OCI-LY1 (cell line): ENCODE results near the gene ARHGEF39.

Experiments used
- H2AFZ ChIP-seq: fragments of 200-600 bp; sonication (generic), shearing (Covaris generic); 2 replicates; pipeline ENCODE4 v1.6.0; 2014; ENCODE audit warnings: antibody characterized with exemption, mild to moderate bottlenecking, low read length
- H3F3A ChIP-seq: fragments of 200-600 bp; sonication (generic), shearing (Covaris generic); 2 replicates; pipeline ENCODE4 v1.6.0; 2014; ENCODE audit warnings: mild to moderate bottlenecking, antibody characterized with exemption, low read length, moderate library complexity; ENCODE audit not compliant: insufficient read depth
- H3K27ac ChIP-seq: fragments of 200-600 bp; sonication (generic); 2 replicates; pipeline ENCODE4 v1.5.1; 2014; ENCODE audit warnings: low read length, mixed run types, mild to moderate bottlenecking, low read depth; ENCODE audit not compliant: poor library complexity, severe bottlenecking
- H3K27me3 ChIP-seq: fragments of 200-600 bp; sonication (generic); 2 replicates; pipeline ENCODE4 v1.6.0; 2014; ENCODE audit warnings: antibody characterized with exemption, mild to moderate bottlenecking, low read length, moderate library complexity; ENCODE audit not compliant: insufficient read depth
- H3K36me3 ChIP-seq: fragments of 200-600 bp; sonication (generic); 2 replicates; pipeline ENCODE4 v1.6.1; 2014; ENCODE audit warnings: mild to moderate bottlenecking, antibody characterized with exemption, low read length, moderate library complexity, mixed read lengths; ENCODE audit not compliant: insufficient read depth
- H3K4me1 ChIP-seq: fragments of 200-600 bp; sonication (generic); 2 replicates; pipeline ENCODE4 v1.5.1; 2014; ENCODE audit warnings: mild to moderate bottlenecking, low read length, moderate library complexity; ENCODE audit not compliant: insufficient read depth, severe bottlenecking
- H3K4me2 ChIP-seq: fragments of 200-600 bp; sonication (generic), shearing (Covaris generic); 2 replicates; pipeline ENCODE4 v1.6.1; 2014; ENCODE audit warnings: low read length
- H3K4me3 ChIP-seq: fragments of 200-600 bp; sonication (generic); 2 replicates; pipeline ENCODE4 v1.5.1; 2014; ENCODE audit warnings: low read length, low read depth, mild to moderate bottlenecking, mixed read lengths; ENCODE audit not compliant: poor library complexity, severe bottlenecking
- H3K79me2 ChIP-seq: fragments of 200-600 bp; shearing (Covaris generic); 2 replicates; pipeline ENCODE4 v1.6.1; 2016; ENCODE audit warnings: mixed run types, low read length, mixed read lengths; ENCODE audit not compliant: insufficient read depth
- H3K9ac ChIP-seq: fragments of 200-600 bp; sonication (generic), shearing (Covaris generic); 2 replicates; pipeline ENCODE4 v1.6.1; 2014; ENCODE audit warnings: mild to moderate bottlenecking, low read length, mixed read lengths
- H3K9me2 ChIP-seq: fragments of 200-600 bp; sonication (generic), shearing (Covaris generic); 2 replicates; pipeline ENCODE4 v1.6.1; 2014; ENCODE audit warnings: low read depth, mild to moderate bottlenecking, low read length, mixed read lengths
- H3K9me3 ChIP-seq: fragments of 200-600 bp; shearing (Covaris generic); 2 replicates; pipeline ENCODE4 v1.6.1; 2014; ENCODE audit warnings: low read length, mixed read lengths
- H4K20me1 ChIP-seq: fragments of 200-600 bp; sonication (generic), shearing (Covaris generic); 2 replicates; pipeline ENCODE4 v1.6.0; 2016; ENCODE audit warnings: mild to moderate bottlenecking, low read length; ENCODE audit not compliant: insufficient read depth
- CTCF ChIP-seq: fragments of 200-600 bp; sonication (generic), shearing (Covaris generic); IDR thresholded peaks from 2 replicates; pipeline ENCODE4 v1.5.1; 2017; ENCODE audit warnings: mild to moderate bottlenecking, antibody characterized with exemption, low read length, moderate library complexity, mixed read lengths
- EZH2 ChIP-seq: fragments of 200-600 bp; sonication (generic), shearing (Covaris generic); IDR thresholded peaks from 2 replicates; pipeline ENCODE4 v1.8.0; 2017; ENCODE audit warnings: borderline replicate concordance, mixed run types, mild to moderate bottlenecking, antibody characterized with exemption, low read length, moderate library complexity, mixed read lengths

The ARHGEF39 gene

GRCh38 chr9:35659340-35659739, 5.7 kb downstream of the ARHGEF39 start:
- Histone ChIP-seq H3F3A (no peaks in the 10 kb centered on the region), H3K79me2 (no peaks in the 10 kb centered on the region), H3K9me2 (no peaks in the 10 kb centered on the region), H3K9me3 (no peaks in the 10 kb centered on the region), H2AFZ (no peak overlapping the region), H3K9ac (peak overlapping the region; percentile 97), H3K36me3 (peaks cover 33% of the 10 kb centered on the region; the same call in 1 of the 2 replicates), H3K4me1 (peaks cover 67% of the 10 kb centered on the region), H3K4me3 (peak overlapping the region; percentile 90), H4K20me1 (no peaks in the 10 kb centered on the region), H3K27ac (peak overlapping the region; percentile 76), H3K27me3 (no peaks in the 10 kb centered on the region), H3K4me2 (peak overlapping the region; percentile 91)
- TF ChIP-seq CTCF (no peak), EZH2 (no peak)

GRCh38 chr9:35658968-35659220, 6.1 kb downstream of the ARHGEF39 start:
- Histone ChIP-seq H2AFZ (no peak overlapping the region), H3K79me2 (no peaks in the 10 kb centered on the region), H3K9me3 (no peaks in the 10 kb centered on the region), H4K20me1 (no peaks in the 10 kb centered on the region), H3K36me3 (peaks cover 33% of the 10 kb centered on the region; the same call in 1 of the 2 replicates), H3F3A (no peaks in the 10 kb centered on the region), H3K27me3 (no peaks in the 10 kb centered on the region), H3K27ac (peak overlapping the region; percentile 76), H3K4me1 (peaks cover 63% of the 10 kb centered on the region), H3K9ac (peak overlapping the region; percentile 97), H3K9me2 (no peaks in the 10 kb centered on the region), H3K4me2 (peak overlapping the region; percentile 91), H3K4me3 (peak overlapping the region; percentile 90)
- no peak for TF ChIP-seq CTCF
- TF ChIP-seq EZH2 = no peak

GRCh38 chr9:35658137-35658967, 6.6 kb downstream of the ARHGEF39 start, which contains the start of gene CCDC107:
Gene CCDC107, plus strand, starts transcription at chr9:35658292. Its CDS starts 88 bp downstream, at chr9:35658380.
- Histone ChIP-seq H2AFZ (no peak within 1 kb of the TSS), H3K9me2 (no peaks in the 10 kb centered on the region), H3K36me3 (peaks cover 33% of the 10 kb centered on the region; the same call in 1 of the 2 replicates), H3K27me3 (no peaks in the 10 kb centered on the region), H3K9me3 (no peaks in the 10 kb centered on the region), H3K4me3 (peak within 1 kb of the TSS; percentile 90), H3K79me2 (no peaks in the 10 kb centered on the region), H3F3A (no peaks in the 10 kb centered on the region), H3K27ac (peak within 1 kb of the TSS; percentile 76), H3K4me2 (peak within 1 kb of the TSS; percentile 91), H3K9ac (peak within 1 kb of the TSS; percentile 97), H3K4me1 (peaks cover 57% of the 10 kb centered on the region), H4K20me1 (no peaks in the 10 kb centered on the region)
- TF ChIP-seq EZH2 = no peak
- peak; percentile 77 for TF ChIP-seq CTCF
